IMR-90 (cell line): ENCODE data around the gene CATSPER1. TPM values are rescaled to one million over a fixed set of nuclear protein-coding genes. Genes with fewer than 3 reads are reported as not detected.

Experiments
- ATAC-seq: fragments of 200-7000 bp; cut with Tn5 transposase; 2 replicates; pipeline ENCODE4 v1.9.1; 2020; ENCODE audit warnings: low read depth, mild to moderate bottlenecking, moderate library complexity
- BruUV-seq: library from RNA; stranded (reverse); fragments of 400-500 nt; replicated peaks from 2 replicates; lab custom pipeline; 2021; lab: Mats Ljungman, UMichigan
- CTCF ChIA-PET: fragments of 300-600 bp; formaldehyde crosslinking; extraction: SDS; loops from one replicate; lab custom pipeline; 2021; ENCODE audit warnings: antibody characterized with exemption; lab: Yijun Ruan, JAX
- POLR2A ChIA-PET: fragments of 300-600 bp; sonication (Branson Sonifier 250); formaldehyde crosslinking; loops from one replicate; lab custom pipeline; 2022; ENCODE audit warnings: antibody characterized with exemption; ENCODE audit not compliant: unreplicated experiment; lab: Charles Lee
- DNase-seq: peaks from one replicate; pipeline ENCODE4 v3.0.0; 2013
- H2AFZ ChIP-seq: replicated peaks from 2 replicates; pipeline ENCODE3; 2013; ENCODE audit warnings: low read length, mild to moderate bottlenecking; ENCODE audit not compliant: poor library complexity
- H2AK5ac ChIP-seq: 2 replicates; pipeline ENCODE4 v1.6.1; 2013; ENCODE audit warnings: low read depth, low read length, inconsistent platforms
- H2AK9ac ChIP-seq: replicated peaks from 2 replicates; pipeline ENCODE3; 2013; ENCODE audit warnings: mild to moderate bottlenecking, low read depth, low read length, moderate library complexity; ENCODE audit not compliant: poor library complexity
- H2BK120ac ChIP-seq: 2 replicates; pipeline ENCODE4 v1.6.1; 2013; ENCODE audit warnings: low read depth, low read length, inconsistent platforms
- H2BK15ac ChIP-seq: 3 replicates; pipeline ENCODE4 v1.6.1; 2013; ENCODE audit warnings: low read depth, low read length, inconsistent platforms
- H2BK20ac ChIP-seq: 2 replicates; pipeline ENCODE4 v1.6.1; 2013; ENCODE audit warnings: low read depth, mild to moderate bottlenecking, inconsistent platforms, low read length, moderate library complexity
- H2BK5ac ChIP-seq: 2 replicates; pipeline ENCODE4 v1.6.1; 2013; ENCODE audit warnings: mild to moderate bottlenecking, low read depth, low read length, inconsistent platforms; ENCODE audit not compliant: poor library complexity, severe bottlenecking
- H3K14ac ChIP-seq: replicated peaks from 2 replicates; pipeline ENCODE4 v1.6.1; 2013; ENCODE audit warnings: low read depth, low read length, inconsistent platforms
- H3K18ac ChIP-seq: 2 replicates; pipeline ENCODE4 v1.6.1; 2013; ENCODE audit warnings: low read depth, low read length, control low read depth
- H3K23ac ChIP-seq: 2 replicates; pipeline ENCODE4 v1.6.1; 2013; ENCODE audit warnings: low read depth, low read length, inconsistent platforms
- H3K27ac ChIP-seq: 2 replicates; pipeline ENCODE4 v1.5.1; 2013; ENCODE audit warnings: mild to moderate bottlenecking, control low read depth, low read length; ENCODE audit not compliant: insufficient read depth
- H3K27me3 ChIP-seq: 2 replicates; pipeline ENCODE4 v1.6.1; 2013; ENCODE audit warnings: low read length; ENCODE audit not compliant: control insufficient read depth, insufficient read depth
- H3K36me3 ChIP-seq: 2 replicates; pipeline ENCODE4 v1.6.1; 2013; ENCODE audit warnings: low read length, mixed read lengths; ENCODE audit not compliant: control insufficient read depth, insufficient read depth
- H3K4ac ChIP-seq: 2 replicates; pipeline ENCODE4 v1.6.1; 2013; ENCODE audit warnings: low read depth, low read length, inconsistent platforms
- H3K4me1 ChIP-seq: 2 replicates; pipeline ENCODE4 v1.6.1; 2013; ENCODE audit warnings: low read length, mixed read lengths; ENCODE audit not compliant: control insufficient read depth, insufficient read depth
- H3K4me2 ChIP-seq: 2 replicates; pipeline ENCODE4 v1.6.1; 2013; ENCODE audit warnings: low read depth, mild to moderate bottlenecking, control low read depth, low read length, moderate library complexity
- H3K4me3 ChIP-seq: 2 replicates; pipeline ENCODE4 v1.5.1; 2013; ENCODE audit warnings: low read depth, mild to moderate bottlenecking, control low read depth, low read length, moderate library complexity; ENCODE audit not compliant: insufficient read depth
- H3K56ac ChIP-seq: 2 replicates; pipeline ENCODE4 v1.6.1; 2013; ENCODE audit warnings: low read length, inconsistent platforms; ENCODE audit not compliant: insufficient read depth; ENCODE audit errors: extremely low read depth
- H3K79me1 ChIP-seq, 2 experiments: 2 replicates each; pipeline ENCODE4 v1.6.1; 2013; ENCODE audit warnings: low read length in 2 of 2, inconsistent platforms in 1 of 2, low read depth in 1 of 2
- H3K9ac ChIP-seq: 2 replicates; pipeline ENCODE4 v1.6.1; 2013; ENCODE audit warnings: low read depth, low read length, control low read depth
- H3K9me1 ChIP-seq: 2 replicates; pipeline ENCODE4 v1.6.1; 2013; ENCODE audit warnings: low read length, inconsistent platforms; ENCODE audit not compliant: insufficient read depth
- H3K9me3 ChIP-seq: 2 replicates; pipeline ENCODE4 v1.6.1; 2013; ENCODE audit warnings: low read length; ENCODE audit not compliant: control insufficient read depth, insufficient read depth
- H4K20me1 ChIP-seq: 2 replicates; pipeline ENCODE4 v1.6.1; 2013; ENCODE audit warnings: low read length, inconsistent platforms; ENCODE audit not compliant: insufficient read depth
- H4K5ac ChIP-seq: 2 replicates; pipeline ENCODE4 v1.6.1; 2013; ENCODE audit warnings: mild to moderate bottlenecking, low read depth, low read length, control low read depth
- H4K8ac ChIP-seq, 2 experiments: 2 replicates each; pipeline ENCODE4 v1.6.1; 2013; ENCODE audit warnings: low read depth in 2 of 2, low read length in 2 of 2, control low read depth in 1 of 2, inconsistent platforms in 1 of 2
- H4K91ac ChIP-seq: 2 replicates; pipeline ENCODE4 v1.6.1; 2013; ENCODE audit warnings: low read depth, low read length, inconsistent platforms; ENCODE audit not compliant: insufficient read depth
- BHLHE40 ChIP-seq: fragments of 150-350 bp; IDR thresholded peaks from 2 replicates; pipeline ENCODE4 v1.6.1; 2016; ENCODE audit warnings: mild to moderate bottlenecking, low read depth, low read length
- CHD1 ChIP-seq: IDR thresholded peaks from 2 replicates; pipeline ENCODE4 v1.6.1; 2012; ENCODE audit warnings: low read depth, low read length, improper control_type of control experiment
- CTCF ChIP-seq: conservative IDR thresholded peaks from 2 replicates; pipeline ENCODE4 v1.5.1; 2012; ENCODE audit warnings: mild to moderate bottlenecking, low read depth, low read length, improper control_type of control experiment
- ELK1 ChIP-seq: fragments of 150-350 bp; IDR thresholded peaks from 2 replicates; pipeline ENCODE4 v1.6.1; 2016; ENCODE audit warnings: low read depth, mild to moderate bottlenecking, low read length, moderate library complexity, borderline replicate concordance
- FOS ChIP-seq: fragments of 150-350 bp; IDR thresholded peaks from 2 replicates; pipeline ENCODE4 v1.6.1; 2016; ENCODE audit warnings: low read depth, low read length
- MAFK ChIP-seq: IDR thresholded peaks from 2 replicates; pipeline ENCODE4 v1.6.1; 2012; ENCODE audit warnings: low read depth, low read length, improper control_type of control experiment
- MAZ ChIP-seq: IDR thresholded peaks from 2 replicates; pipeline ENCODE4 v1.6.1; 2012; ENCODE audit warnings: low read depth, mild to moderate bottlenecking, low read length, improper control_type of control experiment, moderate library complexity, borderline replicate concordance
- MXI1 ChIP-seq: IDR thresholded peaks from 2 replicates; pipeline ENCODE4 v1.6.1; 2012; ENCODE audit warnings: low read depth, mild to moderate bottlenecking, low read length, moderate library complexity, borderline replicate concordance
- NFE2L2 ChIP-seq: fragments of 150-350 bp; IDR thresholded peaks from 2 replicates; pipeline ENCODE4 v1.6.1; 2016; ENCODE audit warnings: low read depth, mild to moderate bottlenecking, low read length
- POLR2A ChIP-seq: IDR thresholded peaks from 2 replicates; pipeline ENCODE4 v1.6.1; 2012; ENCODE audit warnings: mild to moderate bottlenecking, low read depth, low read length
- RAD21 ChIP-seq: IDR thresholded peaks from 2 replicates; pipeline ENCODE4 v1.6.1; 2012; ENCODE audit warnings: low read length, improper control_type of control experiment
- RCOR1 ChIP-seq: IDR thresholded peaks from 2 replicates; pipeline ENCODE4 v1.6.1; 2012; ENCODE audit warnings: mild to moderate bottlenecking, low read length, improper control_type of control experiment; ENCODE audit not compliant: insufficient replicate concordance
- RFX5 ChIP-seq: IDR thresholded peaks from 2 replicates; pipeline ENCODE4 v1.8.0; 2012; ENCODE audit warnings: low read depth, mild to moderate bottlenecking, low read length, moderate library complexity
- SMC3 ChIP-seq: fragments of 150-350 bp; IDR thresholded peaks from 2 replicates; pipeline ENCODE4 v1.6.1; 2016; ENCODE audit warnings: low read depth, mild to moderate bottlenecking, antibody characterized with exemption, low read length, moderate library complexity
- USF2 ChIP-seq: fragments of 150-350 bp; IDR thresholded peaks from 2 replicates; pipeline ENCODE4 v1.6.1; 2017; ENCODE audit warnings: mild to moderate bottlenecking, antibody characterized with exemption, low read length, low read depth
- WGBS, 2 experiments: methylation state at CpG; one replicate each; pipeline versions ENCODE4 v1.1.5 to v1.1.7; 2013; ENCODE audit warnings: missing lambda C conversion rate in 2 of 2; ENCODE audit not compliant: insufficient read length in 1 of 2; ENCODE audit errors: extremely low coverage in 2 of 2; 5-methylcytosine and 5-hydroxymethylcytosine counted together
- dilution Hi-C: fragments of 300-500 bp; cut with HindIII; formaldehyde crosslinking; loops from one replicate; pipeline ENCODE4 v1.14.3; 2018; ENCODE audit warnings: low sequenced_read_pairs; ENCODE audit not compliant: unreplicated experiment
- in situ Hi-C: fragments of 300-500 bp; cut with MboI; formaldehyde crosslinking; loops from 3 replicates; pipeline ENCODE4 v1.14.3; 2019; ENCODE audit warnings: low sequenced_read_pairs, inconsistent platforms, mixed read lengths
- intact Hi-C: fragments of 100-400 bp; cut with micrococcal nuclease; formaldehyde crosslinking; loops from 2 replicates; pipeline ENCODE4 v1.10.0; 2022
- polyA plus RNA-seq, 3 experiments: library from polyadenylated mRNA; depleted of rRNA; stranded (reverse); fragments of >200 nt; gene quantifications; 2 replicates each; pipeline ENCODE4 v1.2.3, GENCODE V29; 2012; ENCODE audit warnings: low replicate concordance in 1 of 3
- total RNA-seq: library from RNA; depleted of rRNA; stranded (reverse); fragments of >200 nt; gene quantifications from 2 replicates; pipeline ENCODE4 v1.2.3, GENCODE V29; 2012

The CATSPER1 gene
- total and polyA plus RNA-seq, 2 of the 4 experiments (the other 2 are of a cell fraction): 0.18 to 0.91 TPM

GRCh38 chr11:66008468-66009101 is 17.7 kb downstream of the CATSPER1 start:
- Histone ChIP-seq H2BK15ac (no peak overlapping the region), H2BK20ac (no peak overlapping the region; the same call in 1 of the 2 replicates), H3K79me1 (peaks cover 6 to 7% of the 10 kb centered on the region in 2 experiments; a peak in 2 of 4 replicates), H3K9ac (no peak overlapping the region), H4K8ac (peak overlapping the region in 1 of 2 experiments; percentile 58; a peak in 2 of 4 replicates), H3K56ac (no peak overlapping the region), H3K18ac (no peak overlapping the region), H2AK5ac (no peak overlapping the region), H3K27me3 (peaks cover 13% of the 10 kb centered on the region), H3K27ac (no peak overlapping the region), H3K4ac (no peak overlapping the region), H3K9me3 (no peaks in the 10 kb centered on the region), H2BK5ac (no peak overlapping the region), H2BK120ac (no peak overlapping the region), H3K9me1 (0 out of 2 replicates have a peak, but pooled peaks cover 4% of the 10 kb centered on the region), H3K4me3 (no peak overlapping the region), H3K36me3 (peaks cover 7% of the 10 kb centered on the region; the same call in 1 of the 2 replicates), H4K20me1 (no peaks in the 10 kb centered on the region), H4K91ac (no peak overlapping the region), H4K5ac (0 out of 2 replicates have a peak overlapping the region, but pooled peaks have one; percentile 7), H2AFZ (peak overlapping the region; percentile 77), H3K4me2 (no peak overlapping the region), H3K4me1 (no peaks in the 10 kb centered on the region; the same call in none of the 2 replicates), H2AK9ac (no peak overlapping the region), H3K23ac (no peak overlapping the region), H3K14ac (no peak overlapping the region)
- dilution Hi-C loops (no loop called here), intact Hi-C loops (no loop called here), in situ Hi-C loops (no loop called here)
- ChIA-PET CTCF (interaction anchor here (0.7 kb wide), 1 partner anchor 102 kb away, joined by 3 read pairs; no protein-coding TSS in a partner anchor), POLR2A (interaction anchor here (0.5 to 0.6 kb wide), 2 partner anchors 11 to 130 kb away, joined by 3 read pairs; no protein-coding TSS in a partner anchor)
- no peak for DNase-seq
- ATAC-seq: no peak
- BruUV-seq: no TSS peak
- no CpG with 5 or more reads among the region's 10 CpGs for WGBS, 2 experiments
- TF ChIP-seq MAFK (no peak), ELK1 (no peak), RFX5 (no peak), NFE2L2 (no peak), USF2 (no peak), BHLHE40 (no peak), CTCF (no peak), FOS (no peak), MXI1 (no peak), MAZ (no peak), CHD1 (no peak), SMC3 (no peak), RAD21 (no peak), RCOR1 (no peak), POLR2A (no peak)
